HT1080 (cell line): ENCODE results near the gene TM9SF2. TPM values are rescaled to one million over a fixed set of nuclear protein-coding genes. Genes with fewer than 3 reads are reported as not detected.
"Not testable (repeated sequence)": the region's sequence is repeated elsewhere in the genome, so short reads cannot be mapped to it uniquely, and the experiment has no call there.

Experiments
- DNase-seq: peaks from one replicate; pipeline ENCODE4 v3.0.0-alpha.2; 2015; ENCODE audit warnings: low read depth
- total RNA-seq: library from RNA; depleted of rRNA; stranded (reverse); fragments of >200 nt; shearing (Covaris generic); gene quantifications from 2 replicates; pipeline ENCODE4 v1.2.3, GENCODE V29; 2014

TM9SF2 gene
- total RNA-seq, 1 experiment from 2014 or later: 80.5 TPM

DNA sequence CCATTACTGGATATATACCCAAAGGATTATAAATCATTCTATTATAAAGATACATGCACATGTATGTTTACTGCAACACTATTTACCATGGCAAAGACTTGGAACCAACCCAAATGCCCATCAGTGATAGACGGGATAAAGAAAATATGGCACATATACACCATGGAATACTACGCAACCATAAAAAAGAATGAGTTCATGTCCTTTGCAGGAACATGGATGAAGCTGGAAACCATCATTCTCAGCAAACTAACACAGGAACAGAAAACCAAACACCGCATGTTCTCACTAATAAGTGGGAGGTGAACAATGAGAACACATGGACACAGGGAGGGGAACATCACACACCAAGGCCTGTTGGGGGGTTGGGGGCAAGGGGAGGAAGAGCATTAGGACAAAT, 9.5 kb upstream of the TM9SF2 start:
- DNase-seq: not testable (repeated sequence)

DNA sequence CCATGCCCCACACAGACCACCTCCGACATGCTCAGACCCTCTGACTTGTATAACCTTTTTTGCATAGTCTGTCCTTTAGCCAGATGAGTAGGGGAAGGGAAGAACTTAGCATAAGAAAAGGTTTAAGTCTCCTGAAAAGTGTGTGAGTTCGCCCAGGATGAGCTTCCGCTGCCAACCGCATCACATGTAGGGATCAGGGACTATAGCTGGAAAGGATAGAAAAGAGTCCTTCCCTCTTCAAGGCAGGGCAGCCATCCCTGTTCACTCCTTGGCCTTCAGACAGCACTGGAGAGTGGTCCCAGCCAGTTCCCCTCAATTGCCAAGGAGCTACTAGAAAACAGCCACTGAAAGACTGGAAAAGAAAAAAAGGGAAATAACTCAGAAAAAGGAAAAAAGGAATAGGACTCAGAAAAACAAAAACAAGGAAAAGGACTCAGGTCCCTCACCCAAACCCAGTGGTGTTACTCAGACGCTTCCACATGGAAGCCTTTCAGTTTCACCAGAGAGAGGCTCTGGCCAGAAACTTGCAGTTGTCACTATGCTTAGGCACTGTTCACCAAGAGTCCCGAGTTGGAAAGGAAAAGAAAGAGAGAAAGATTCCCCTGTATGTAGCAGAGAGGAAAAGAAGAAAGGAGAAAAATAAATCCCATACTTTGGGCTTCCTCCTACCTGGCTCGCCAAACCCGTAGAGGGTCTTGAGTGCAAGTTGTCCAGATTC, 5.6 kb upstream of the TM9SF2 start:
- no peak for DNase-seq

DNA sequence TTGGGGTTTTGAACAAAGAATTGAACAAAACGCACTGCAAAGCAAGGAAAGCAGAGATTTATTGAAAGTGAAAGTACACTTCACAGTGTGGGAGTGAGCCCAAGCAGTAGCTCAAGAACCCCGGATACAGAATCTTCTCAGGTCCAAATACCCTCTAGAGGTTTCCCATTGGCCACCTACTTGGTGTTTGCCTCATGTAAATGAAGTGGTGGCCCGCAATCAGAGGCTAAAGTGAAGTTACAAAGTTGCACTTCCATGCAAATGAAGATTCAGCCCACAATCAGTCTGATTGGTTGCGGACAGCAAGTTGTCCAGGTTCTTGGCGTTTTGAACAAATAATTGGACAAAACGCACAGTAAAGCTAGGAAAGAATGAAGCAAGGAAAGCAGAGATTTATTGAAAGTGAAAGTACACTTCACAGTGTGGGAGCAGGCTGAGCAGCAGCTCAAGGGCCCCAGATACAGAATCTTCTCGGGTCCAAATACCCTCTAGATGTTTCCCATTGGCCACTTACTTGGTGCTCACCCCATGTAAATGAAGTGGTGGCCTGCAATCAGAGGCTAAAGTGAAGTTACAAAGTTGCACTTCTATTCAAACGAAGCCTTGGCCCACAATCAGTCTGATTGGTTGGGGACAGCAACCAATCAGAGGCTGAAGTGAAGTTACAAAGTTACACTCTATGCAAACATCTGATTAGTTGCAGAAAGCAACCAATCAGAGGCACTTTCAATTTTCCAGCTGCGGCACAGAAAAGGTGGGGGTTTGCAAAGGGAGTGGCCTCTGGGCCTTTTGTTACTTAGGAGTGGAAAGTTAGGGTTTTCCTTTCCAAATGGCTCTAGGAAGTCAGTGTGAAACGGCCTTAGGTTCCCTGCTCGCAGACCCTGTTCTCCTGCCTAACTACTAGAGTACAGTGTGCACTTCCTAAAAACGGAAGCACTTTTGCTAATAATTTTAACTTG, 4.8 kb upstream of the TM9SF2 start:
- peak; percentile 78 for DNase-seq

DNA sequence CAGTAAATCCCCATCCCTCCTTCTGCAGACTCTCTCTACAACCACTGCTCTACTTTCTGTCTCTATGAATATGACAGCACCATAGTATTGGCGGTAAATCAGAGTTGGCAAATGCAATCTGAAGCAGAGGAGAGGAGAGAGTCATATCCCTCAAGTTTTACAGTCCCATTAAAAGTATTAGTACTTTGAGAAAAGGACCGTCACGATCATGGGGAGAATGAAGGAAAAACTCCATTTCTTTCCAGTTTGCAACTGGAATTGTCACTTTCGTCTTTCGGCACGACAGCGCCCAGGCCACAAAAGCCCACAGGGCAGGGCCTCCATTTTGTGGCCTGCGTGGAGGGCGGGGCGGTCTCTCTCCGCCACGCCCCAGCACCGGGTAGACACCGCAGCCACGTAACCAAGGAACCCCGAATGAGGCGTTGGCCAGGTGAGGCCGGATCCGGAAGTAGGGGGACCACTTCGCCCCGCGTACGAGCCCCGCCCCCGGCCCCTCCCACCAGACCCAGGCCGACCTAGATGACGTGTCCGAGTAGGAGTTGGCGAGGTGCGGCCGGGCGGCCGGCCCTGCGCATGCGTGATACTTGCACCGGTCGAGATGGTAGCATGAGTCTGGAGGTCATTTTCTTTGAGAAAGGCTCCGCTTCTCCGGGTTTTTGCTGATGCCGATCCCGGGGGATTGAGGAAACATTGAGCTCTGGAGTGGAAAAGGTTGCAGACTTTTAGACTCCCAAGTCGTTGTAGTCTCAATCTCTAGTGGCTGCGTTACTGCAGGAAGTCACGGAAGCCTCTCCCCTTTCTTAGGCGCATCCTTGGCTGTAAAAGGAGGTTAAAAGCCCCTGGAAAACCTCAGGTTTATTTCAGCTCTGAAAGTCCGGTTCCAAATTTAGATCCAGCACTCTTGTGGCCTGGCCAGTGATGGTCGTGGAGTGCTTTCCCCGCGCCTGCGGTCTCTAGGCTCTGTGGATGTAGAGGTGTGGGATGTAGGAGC, 2.8 kb upstream of the TM9SF2 start:
- peak; percentile 96 for DNase-seq

DNA sequence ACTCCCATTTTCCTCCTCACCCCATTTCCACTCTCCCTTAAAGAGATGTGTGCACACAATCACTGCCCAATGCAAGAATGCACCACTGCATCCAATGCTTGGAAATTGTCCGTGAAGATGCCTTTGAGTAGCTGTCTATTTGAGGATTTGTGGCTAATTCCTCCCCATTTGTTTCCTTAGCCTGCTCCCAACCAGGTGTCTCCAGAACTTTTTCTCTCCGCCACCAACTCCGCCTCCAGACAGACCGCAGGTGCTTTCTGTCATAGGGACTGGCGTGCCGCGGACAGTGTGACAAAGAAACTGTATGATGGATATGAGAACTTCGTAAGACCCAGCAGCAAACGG, 461 bp upstream of the TM9SF2 start:
- DNase-seq: peak; percentile 7

DNA sequence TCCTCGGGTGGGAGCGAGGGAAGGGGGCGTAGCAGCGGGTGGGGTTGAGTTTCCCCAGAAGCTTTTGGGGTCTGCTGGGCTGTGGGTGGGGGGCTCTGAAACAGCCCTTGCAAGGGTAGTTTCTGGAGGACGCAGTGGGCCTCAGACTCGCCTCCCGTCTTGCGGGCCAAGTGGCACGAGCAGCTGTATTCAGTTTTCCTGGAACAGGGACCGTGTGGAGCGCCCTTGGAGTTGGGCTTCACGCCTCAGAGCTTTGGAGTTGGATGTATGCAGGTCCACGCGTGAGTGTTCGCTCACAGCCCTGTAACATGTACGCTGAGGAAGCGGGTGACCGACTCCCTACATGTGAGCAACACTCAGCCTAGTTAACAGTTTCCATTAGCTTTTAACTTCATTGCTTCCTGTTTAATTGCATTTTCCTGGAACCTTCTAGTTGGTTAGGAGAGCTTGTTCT, 603 bp downstream of the TM9SF2 start:
- DNase-seq: no peak

DNA sequence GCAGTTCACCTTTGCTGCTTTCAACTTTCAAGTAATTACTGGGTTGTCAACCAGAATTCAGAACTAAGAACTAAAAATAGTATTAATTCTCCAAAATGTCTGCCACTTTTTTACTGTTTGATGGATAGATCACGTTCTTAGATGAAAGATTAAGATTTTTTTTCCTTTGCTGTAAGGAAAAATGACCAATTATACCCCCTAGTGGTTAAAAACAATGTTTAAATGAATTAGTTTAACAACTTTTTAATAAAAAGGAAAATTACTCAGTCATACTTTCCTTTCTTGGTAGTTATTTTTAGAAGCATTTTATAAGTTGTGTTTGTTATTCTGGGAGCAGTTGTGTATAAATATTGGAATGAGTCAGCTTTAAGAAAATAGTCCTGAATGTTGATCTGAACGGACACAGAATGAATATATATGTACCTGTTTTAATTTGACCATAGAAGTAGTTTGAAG, 4.6 kb downstream of the TM9SF2 start:
- DNase-seq: peak; percentile 29

DNA sequence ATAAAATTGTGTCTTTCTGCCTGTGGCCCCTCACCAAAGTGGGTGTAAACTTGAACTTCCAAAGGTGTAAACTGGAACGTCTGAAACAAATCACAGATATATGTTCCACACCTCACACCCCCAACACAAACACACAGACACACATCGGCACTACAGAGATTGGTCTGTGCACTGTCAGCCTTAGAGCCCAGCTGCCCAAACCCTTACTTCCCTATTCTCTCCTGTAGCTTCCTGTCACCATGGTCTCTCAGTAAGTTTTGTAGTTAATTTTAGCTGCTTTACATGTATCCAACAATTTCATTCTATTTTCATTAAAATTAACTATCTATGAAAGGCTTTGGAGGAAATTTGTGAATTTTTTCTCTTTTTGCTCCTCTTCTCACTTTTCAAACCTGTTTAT, 5.4 kb downstream of the TM9SF2 start:
- DNase-seq: no peak

DNA sequence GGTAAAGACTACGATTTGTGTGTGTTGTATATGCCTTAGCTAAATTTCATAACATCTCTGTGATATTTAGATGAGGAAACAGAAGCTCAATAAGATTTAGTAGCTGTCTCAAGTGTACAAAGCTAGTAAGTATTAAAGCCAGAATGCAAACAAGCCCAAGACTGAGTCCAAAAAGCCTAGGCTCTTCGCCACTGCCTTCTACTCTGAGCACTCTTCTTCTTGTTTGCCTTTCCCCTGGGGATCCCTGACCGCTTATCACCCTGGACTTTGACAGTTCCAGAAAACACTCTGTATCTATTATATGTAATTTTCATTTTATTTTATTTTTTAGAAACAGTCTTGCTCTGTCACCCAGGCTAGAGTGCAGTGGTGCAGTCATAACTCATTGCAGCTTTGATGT, 5.8 kb downstream of the TM9SF2 start:
- DNase-seq: no peak

DNA sequence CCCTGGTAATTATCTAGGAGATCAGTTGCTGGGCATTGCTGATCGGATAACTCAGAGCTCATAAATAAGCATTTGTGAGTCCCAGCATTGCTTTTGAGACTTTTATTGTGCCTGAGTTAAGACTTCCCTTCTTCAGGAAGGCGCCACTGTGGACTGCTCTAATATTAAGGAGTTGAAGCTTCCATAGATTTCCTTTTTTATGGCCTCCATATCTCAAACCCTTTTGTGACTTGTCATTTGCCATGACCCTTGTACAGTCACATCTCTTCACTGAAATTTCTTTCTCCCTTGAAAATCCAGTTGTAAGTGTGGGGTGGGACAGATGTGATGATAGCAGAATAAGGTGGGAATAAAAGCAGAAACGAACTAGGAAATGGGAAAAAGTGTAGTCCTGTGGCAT, 6.3 kb downstream of the TM9SF2 start:
- DNase-seq: no peak

DNA sequence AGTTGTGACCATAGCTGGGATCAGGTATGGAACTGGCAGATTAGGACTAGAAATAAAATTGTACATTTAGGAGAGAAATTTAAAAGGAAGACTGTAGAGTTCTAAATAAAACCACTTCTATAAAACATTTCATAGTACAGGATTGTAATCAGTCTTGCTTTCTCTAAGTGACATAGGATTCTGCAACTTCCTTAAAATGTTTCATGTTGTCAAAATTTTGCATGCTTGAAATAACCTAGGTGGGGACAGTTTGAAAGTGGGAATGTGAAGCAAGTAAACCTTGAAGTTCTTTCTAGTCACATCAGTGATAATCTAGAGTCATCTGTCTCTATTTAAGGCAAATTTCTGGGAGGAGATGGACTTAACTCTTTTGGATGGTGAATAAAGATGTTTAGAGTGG, 6.7 kb downstream of the TM9SF2 start:
- no peak for DNase-seq

DNA sequence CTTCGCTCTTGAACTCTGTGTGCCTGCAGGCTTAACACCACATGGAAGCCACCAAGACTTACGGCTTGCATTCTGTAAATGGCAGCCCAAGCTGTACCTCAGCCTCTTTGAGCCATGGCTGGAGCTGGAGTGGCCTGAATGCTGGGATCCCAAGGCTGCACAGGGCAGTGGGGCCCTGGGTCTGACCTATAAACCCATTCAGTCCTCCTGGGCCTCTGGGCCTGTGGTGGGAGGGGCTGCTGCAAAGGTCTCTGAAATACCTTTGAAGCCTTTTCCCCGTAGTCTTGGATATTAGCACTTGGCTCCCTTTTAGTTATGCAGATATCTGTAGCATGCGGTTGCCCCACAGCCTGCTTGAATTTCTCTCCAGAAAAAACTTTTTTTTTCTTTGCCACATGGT, 8.2 kb downstream of the TM9SF2 start:
- DNase-seq: no peak

DNA sequence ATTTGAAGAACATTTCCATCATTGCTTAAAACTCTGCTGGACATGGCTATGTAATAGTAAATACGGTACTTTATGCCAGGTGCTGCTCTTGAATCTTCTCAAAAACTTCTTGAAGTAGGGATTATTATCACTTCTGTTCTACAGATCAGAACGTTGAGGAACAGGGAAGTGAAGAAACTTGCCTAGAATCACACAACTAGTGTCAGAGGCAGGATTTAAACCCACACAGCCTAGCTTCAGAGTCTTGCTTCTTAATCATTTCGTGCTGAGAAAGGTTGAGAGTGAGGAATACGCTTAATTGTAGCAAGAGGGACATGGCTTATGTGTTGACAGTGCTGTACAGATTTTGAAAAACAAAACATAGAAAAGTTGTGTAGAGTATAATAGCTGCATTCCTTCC, 13.5 kb downstream of the TM9SF2 start:
- DNase-seq: no peak

DNA sequence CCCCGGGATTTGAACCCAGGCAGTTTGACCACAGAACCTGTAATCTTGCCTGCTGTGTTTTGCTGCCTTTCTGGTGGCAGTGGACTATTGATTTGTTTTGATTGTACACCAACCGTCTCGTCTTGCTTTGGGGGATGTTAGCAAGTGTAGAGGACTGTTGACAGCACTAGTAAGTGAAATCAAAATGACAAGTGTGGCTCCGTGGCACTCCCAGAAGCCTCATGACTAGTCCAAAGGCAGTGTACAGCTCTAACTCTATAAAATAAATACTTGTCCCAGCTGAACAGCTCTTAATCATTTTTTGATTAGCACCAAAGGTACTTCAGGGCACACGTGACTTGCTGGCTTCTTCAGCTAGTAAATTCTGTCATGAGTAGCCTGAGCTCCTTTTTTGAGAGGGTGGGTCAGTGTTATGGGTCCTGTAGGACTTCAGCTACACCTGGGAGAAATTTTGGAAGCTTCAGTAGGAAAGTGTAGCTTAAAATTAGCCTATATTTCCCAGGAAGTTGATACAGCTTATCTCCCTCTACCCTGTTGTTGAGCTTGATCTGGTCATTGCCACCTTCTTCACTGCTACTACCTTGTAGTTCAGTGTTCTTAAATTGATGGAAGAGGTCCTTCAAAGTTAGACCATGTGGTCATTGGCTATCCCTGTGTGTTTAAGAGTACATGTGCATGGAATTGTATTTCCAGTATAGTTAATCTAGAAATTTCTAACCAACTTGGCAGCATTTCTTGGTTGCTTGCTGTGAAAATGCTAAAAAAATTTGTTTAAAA, 15.1 kb downstream of the TM9SF2 start:
- DNase-seq: no peak

DNA sequence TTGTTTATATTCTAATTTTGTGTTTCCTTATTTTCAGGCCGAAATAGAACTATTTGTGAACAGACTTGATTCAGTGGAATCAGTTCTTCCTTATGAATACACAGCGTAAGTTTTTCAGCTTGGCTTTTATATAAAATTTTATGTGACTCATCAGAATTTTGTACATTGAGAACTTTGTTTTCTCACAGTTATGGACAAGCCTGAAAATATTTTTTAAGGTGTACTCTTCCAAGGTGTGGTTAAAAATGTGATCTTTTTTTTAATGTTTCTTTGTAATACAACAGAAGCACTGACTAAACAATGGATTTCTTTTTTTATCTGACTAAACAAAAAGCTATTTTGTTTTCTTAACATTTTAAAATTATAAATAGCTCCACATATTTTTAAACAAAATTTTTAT, 16.3 kb downstream of the TM9SF2 start:
- DNase-seq: no peak

DNA sequence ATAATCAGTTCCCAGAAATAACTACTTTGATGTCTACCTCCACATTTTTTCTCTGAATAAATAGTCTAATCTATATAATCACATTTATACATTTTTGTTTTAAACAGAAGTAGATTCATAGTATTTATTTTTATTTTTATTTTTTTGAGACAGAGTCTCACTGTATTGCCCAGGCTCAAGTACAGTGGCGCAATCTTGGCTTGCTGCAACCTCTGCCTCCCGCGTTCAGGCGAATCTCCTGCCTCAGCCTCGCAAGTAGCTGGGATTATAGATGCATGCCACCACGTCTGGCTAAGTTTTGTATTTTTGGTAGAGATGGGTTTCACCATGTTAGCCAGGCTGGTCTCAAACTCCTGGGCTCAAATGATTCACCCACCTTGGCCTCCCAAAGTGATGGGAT, 16.7 kb downstream of the TM9SF2 start:
- DNase-seq: no peak

DNA sequence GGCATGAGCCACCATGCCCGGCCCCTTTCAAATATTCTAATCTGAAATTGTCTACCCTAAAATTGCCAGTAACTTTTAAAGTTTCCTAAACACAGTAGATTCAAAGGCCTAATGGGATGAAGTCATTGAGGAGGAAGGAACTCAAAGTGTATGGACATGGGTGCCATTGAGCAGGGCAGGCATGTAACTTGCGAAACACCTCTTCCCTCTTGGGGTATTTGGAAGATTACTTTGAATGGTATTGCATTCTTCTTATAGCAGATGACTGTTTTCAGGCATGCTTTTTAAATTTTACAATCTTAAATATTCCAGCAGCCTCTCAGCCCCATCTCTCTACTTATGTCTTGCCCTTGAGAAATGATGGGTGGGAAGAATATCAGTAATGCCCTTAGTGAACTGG, 21.0 kb downstream of the TM9SF2 start:
- DNase-seq: no peak

DNA sequence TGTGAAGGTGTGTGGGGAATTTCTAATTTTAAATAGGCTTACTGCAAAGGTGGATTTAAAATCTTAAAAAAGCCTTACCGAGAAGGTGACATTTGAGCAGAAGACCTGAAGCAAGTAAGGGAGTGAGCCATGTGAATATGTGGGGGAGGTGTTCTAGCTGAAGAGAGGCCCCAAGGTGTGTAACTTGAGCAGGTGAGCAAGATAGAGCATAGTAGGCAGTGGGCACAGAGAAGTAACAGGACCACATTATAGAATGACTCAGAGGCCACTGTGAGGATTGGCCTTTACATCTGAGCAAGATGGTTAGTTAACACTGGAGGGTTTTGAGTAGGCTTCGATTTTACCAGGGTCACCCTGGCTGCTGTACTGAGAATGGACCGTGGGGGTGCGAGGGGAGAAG, 22.6 kb downstream of the TM9SF2 start:
- DNase-seq: no peak

DNA sequence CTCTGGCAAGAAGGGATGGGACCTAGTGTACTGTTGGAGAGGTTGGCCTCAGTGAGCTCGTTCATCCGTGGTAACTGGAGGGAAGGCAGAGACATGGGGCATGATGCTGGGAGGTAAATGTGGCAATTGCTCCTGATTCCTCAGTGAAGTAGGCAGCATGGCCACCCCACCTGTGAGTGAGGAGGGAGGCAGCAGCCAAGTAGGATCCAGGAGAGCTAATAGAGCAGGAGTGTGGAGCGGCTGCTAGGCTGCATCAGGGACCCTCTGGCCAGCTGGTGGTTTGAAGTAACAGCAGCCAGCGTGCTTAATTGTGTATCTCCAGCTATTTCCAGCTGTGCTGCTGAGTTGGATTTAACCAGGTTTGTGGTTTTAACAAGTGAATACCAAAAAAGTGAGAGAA, 24.7 kb downstream of the TM9SF2 start:
- no peak for DNase-seq

DNA sequence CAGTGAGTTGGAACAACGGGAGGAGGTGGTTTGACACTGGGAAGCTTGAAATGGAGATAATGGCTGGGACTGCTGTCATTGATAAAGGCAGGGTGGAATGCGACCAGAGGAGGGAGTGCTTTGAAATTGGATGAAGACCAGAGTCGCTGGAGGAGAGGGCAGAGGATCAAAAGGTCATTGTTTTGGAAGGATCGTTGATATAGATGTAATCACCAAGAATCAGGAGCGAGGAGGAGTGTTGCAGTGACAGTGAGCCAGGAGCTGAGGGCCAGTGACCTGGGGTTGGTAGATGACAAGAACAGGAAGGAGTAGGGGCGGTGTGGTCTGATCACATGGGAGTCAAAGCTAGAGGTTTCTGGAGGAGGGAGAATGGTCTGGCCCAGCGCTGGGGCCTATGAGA, 25.3 kb downstream of the TM9SF2 start:
- no peak for DNase-seq

DNA sequence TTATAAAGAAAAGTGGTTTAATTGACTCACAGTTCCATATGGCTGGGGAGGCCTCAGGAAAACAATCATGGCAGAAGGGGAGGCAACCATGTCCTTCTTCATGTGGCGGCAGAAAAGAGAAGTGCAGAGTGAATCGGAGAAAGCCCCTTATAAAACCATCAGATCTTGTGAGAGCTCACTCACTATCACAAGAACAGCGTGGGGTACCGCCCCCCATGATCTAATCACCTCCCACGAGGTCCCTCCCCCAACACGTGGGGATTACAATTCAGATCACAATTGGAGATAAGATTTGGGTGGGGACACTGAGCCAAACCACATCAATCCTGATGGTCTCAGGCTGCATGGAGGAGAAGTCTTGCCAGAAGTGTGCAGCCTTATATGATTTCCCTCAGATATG, 26.0 kb downstream of the TM9SF2 start:
- DNase-seq: no peak
